Endothelial cell (in vitro differentiated cells): ENCODE data around the gene CAMK1D. TPM values are rescaled to one million over a fixed set of nuclear protein-coding genes. Genes with fewer than 3 reads are reported as not detected.

Experiments
- DNase-seq: peaks from one replicate; pipeline ENCODE4 v3.0.0; 2021; ENCODE audit warnings: low spot score
- H3K27ac Mint-ChIP-seq: one replicate; pipeline ENCODE4 v1.8.0; 2021; ENCODE audit warnings: mixed read lengths, inconsistent platforms; ENCODE audit not compliant: unreplicated experiment
- H3K27me3 Mint-ChIP-seq: one replicate; pipeline ENCODE4 v1.8.0; 2021; ENCODE audit warnings: mild to moderate bottlenecking, moderate library complexity, mixed read lengths, inconsistent platforms; ENCODE audit not compliant: unreplicated experiment
- H3K36me3 Mint-ChIP-seq: one replicate; pipeline ENCODE4 v1.8.0; 2021; ENCODE audit warnings: mild to moderate bottlenecking, low read depth, mixed read lengths, inconsistent platforms; ENCODE audit not compliant: unreplicated experiment
- H3K4me1 Mint-ChIP-seq: one replicate; pipeline ENCODE4 v1.8.0; 2021; ENCODE audit warnings: mild to moderate bottlenecking, mixed read lengths, inconsistent platforms; ENCODE audit not compliant: unreplicated experiment
- H3K4me3 Mint-ChIP-seq: one replicate; pipeline ENCODE4 v1.8.0; 2021; ENCODE audit warnings: mild to moderate bottlenecking, mixed read lengths, inconsistent platforms; ENCODE audit not compliant: unreplicated experiment
- H3K9me3 Mint-ChIP-seq: one replicate; pipeline ENCODE4 v1.8.0; 2021; ENCODE audit warnings: mixed read lengths, inconsistent platforms; ENCODE audit not compliant: unreplicated experiment
- CTCF ChIP-seq: fragments of 200-600 bp; sonication (generic); IDR thresholded peaks from one replicate; pipeline ENCODE4 v1.5.0; 2021; ENCODE audit warnings: antibody characterized with exemption; ENCODE audit not compliant: unreplicated experiment
- total RNA-seq: library from RNA; stranded (reverse); fragmentation: NEBNext Ultra II Directional; extraction: Animal tissue kit (Norgen Biotek cat#: 25700); gene quantifications from one replicate; pipeline ENCODE4 v1.2.1, GENCODE V29; 2021; ENCODE audit not compliant: unreplicated experiment

The CAMK1D gene
- total RNA-seq, 1 donor from 2014 or later = 4.1 TPM

- H3K4me3 Mint-ChIP-seq = no peak overlapping the region
- H3K36me3 Mint-ChIP-seq = no peaks in the 10 kb centered on the region
- no peaks in the 10 kb centered on the region for H3K27me3 Mint-ChIP-seq
- H3K27ac Mint-ChIP-seq = no peak overlapping the region
- no peaks in the 10 kb centered on the region for H3K9me3 Mint-ChIP-seq
- no peak for TF ChIP-seq CTCF
- H3K4me1 Mint-ChIP-seq = peaks cover 6% of the 10 kb centered on the region
- DNase-seq = no peak
Observed at GRCh38 chr10:12538491-12538995, 189.2 kb downstream of the CAMK1D start.

- no peaks in the 10 kb centered on the region for H3K36me3 Mint-ChIP-seq
- no peaks in the 10 kb centered on the region for H3K9me3 Mint-ChIP-seq
- H3K4me1 Mint-ChIP-seq = peaks cover 6% of the 10 kb centered on the region
- no peak overlapping the region for H3K4me3 Mint-ChIP-seq
- no peaks in the 10 kb centered on the region for H3K27me3 Mint-ChIP-seq
- no peak for TF ChIP-seq CTCF
- no peak overlapping the region for H3K27ac Mint-ChIP-seq
- no peak for DNase-seq
Observed at GRCh38 chr10:12539350-12540164, 190.2 kb downstream of the CAMK1D start.

GRCh38 chr10:12540341-12540781 lies 191.0 kb downstream of the CAMK1D start:
- Mint-ChIP-seq H3K9me3 (no peaks in the 10 kb centered on the region), H3K27me3 (no peaks in the 10 kb centered on the region), H3K27ac (no peak overlapping the region), H3K36me3 (no peaks in the 10 kb centered on the region), H3K4me3 (no peak overlapping the region), H3K4me1 (peaks cover 6% of the 10 kb centered on the region)
- no peak for TF ChIP-seq CTCF
- DNase-seq = no peak

- H3K27ac Mint-ChIP-seq = peak overlapping the region; percentile 24
- H3K4me1 Mint-ChIP-seq = peaks cover 6% of the 10 kb centered on the region
- no peaks in the 10 kb centered on the region for H3K9me3 Mint-ChIP-seq
- no peaks in the 10 kb centered on the region for H3K36me3 Mint-ChIP-seq
- no peak for TF ChIP-seq CTCF
- no peak for DNase-seq
- H3K4me3 Mint-ChIP-seq = no peak overlapping the region
- H3K27me3 Mint-ChIP-seq = no peaks in the 10 kb centered on the region
Observed at GRCh38 chr10:12541446-12542067, 192.2 kb downstream of the CAMK1D start.
